Measurements from ENCODE around the gene GRB10. TPM values are rescaled to one million over a fixed set of nuclear protein-coding genes. Genes with fewer than 3 reads are reported as not detected.

GRB10 gene
- total and polyA plus RNA-seq, 9 donors = 10.7 to 18.9 (median 12.2) TPM

DNA sequence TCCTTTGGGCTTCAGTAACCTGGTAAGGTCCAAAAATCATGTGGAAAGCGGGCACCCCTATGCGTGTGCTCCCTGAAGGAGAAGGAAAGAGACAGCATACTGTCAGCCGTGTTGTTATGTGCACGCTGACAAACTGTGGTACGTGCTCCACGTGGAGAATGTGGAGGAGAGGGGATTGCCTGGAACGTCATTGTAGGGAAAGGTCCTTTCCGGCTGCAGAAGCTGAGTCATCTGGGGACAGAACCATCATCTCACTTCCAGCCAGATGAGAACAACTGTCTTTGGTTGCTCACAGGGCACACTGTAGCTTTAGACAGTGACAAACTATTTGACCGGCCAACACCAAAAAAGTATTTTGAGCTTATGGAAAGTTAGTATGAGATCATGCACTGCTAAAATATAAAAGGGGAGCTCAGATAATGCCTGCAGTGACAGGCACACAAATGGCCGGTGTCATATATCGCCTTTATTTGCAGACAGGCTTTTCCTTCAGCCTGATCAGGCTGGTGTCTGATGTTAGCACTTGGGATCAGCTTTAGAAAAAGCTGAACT lies 38.8 kb upstream of the GRB10 start:
- H3K9me3 ChIP-seq (replicated peaks; ENCODE audit: control insufficient read depth, low read depth, low read length) = no peaks in the 10 kb centered on the region
- no peak overlapping the region for H3K27ac ChIP-seq (ENCODE audit: low read length)
- H3K4me3 ChIP-seq (ENCODE audit: low read length) = no peak overlapping the region
- 60% methylated on average over 11 of the region's 11 CpGs for WGBS (ENCODE audit: insufficient coverage)
- H3K27me3 ChIP-seq (ENCODE audit: control insufficient read depth, insufficient read depth, low read length) = no peaks in the 10 kb centered on the region
- DNase-seq = no peak
- H3K36me3 ChIP-seq (ENCODE audit: control insufficient read depth, insufficient read depth, low read length) = no peaks in the 10 kb centered on the region
- no peaks in the 10 kb centered on the region for H3K4me1 ChIP-seq (ENCODE audit: control insufficient read depth, insufficient read depth, low read length)

DNA sequence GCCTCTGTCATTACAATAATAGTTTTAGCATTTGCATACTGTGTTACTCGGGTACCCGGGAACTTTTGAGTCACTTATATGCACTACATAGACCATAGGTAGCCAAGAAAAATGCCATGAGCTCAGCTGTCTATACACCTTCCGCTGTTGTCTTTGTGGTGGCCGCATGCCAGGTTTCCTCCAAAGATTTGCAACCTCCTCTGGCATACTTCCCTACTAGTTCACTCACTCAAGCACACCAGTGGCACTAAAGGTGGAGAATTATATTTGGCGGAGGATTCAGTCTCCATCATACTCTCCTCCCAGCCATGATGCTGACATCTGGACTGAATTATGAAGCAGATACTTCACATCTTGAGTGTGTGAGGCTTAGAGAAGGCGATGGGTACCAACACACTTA lies 35.6 kb upstream of the GRB10 start:
- H3K36me3 ChIP-seq (ENCODE audit: control insufficient read depth, insufficient read depth, low read length) = no peaks in the 10 kb centered on the region
- H3K27me3 ChIP-seq (ENCODE audit: control insufficient read depth, insufficient read depth, low read length) = no peaks in the 10 kb centered on the region
- DNase-seq = no peak
- no peaks in the 10 kb centered on the region for H3K9me3 ChIP-seq (replicated peaks; ENCODE audit: control insufficient read depth, low read depth, low read length)
- H3K4me1 ChIP-seq (ENCODE audit: control insufficient read depth, insufficient read depth, low read length) = no peaks in the 10 kb centered on the region
- H3K4me3 ChIP-seq (ENCODE audit: low read length) = no peak overlapping the region
- 63% methylated on average over 2 of the region's 6 CpGs for WGBS (ENCODE audit: insufficient coverage)
- H3K27ac ChIP-seq (ENCODE audit: low read length) = no peak overlapping the region

DNA sequence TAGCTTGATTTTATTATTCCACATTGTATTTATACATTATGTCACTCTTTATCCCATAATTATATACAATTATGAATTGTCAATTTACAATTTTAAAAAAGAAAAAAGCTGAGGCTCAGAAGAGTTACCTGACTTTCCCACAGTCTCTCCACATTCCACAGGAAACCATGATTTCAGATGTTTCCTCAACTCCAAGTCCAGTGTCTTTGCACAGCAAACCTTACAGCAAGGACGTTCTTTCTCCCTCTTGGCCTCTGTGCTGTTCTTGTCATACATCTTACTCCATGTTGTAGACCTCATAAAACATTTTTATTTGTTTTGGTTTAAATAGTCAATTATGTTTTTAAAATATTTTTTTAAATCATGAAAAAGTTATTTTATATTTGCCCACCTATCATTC lies 34.9 kb upstream of the GRB10 start:
- no peaks in the 10 kb centered on the region for H3K27me3 ChIP-seq (ENCODE audit: control insufficient read depth, insufficient read depth, low read length)
- H3K9me3 ChIP-seq (replicated peaks; ENCODE audit: control insufficient read depth, low read depth, low read length) = no peaks in the 10 kb centered on the region
- WGBS (ENCODE audit: insufficient coverage) = no CpG with 5 or more reads among the region's 1 CpG
- H3K27ac ChIP-seq (ENCODE audit: low read length) = no peak overlapping the region
- H3K4me3 ChIP-seq (ENCODE audit: low read length) = no peak overlapping the region
- peaks cover 6% of the 10 kb centered on the region for H3K4me1 ChIP-seq (ENCODE audit: control insufficient read depth, insufficient read depth, low read length)
- no peak for DNase-seq
- H3K36me3 ChIP-seq (ENCODE audit: control insufficient read depth, insufficient read depth, low read length) = no peaks in the 10 kb centered on the region

DNA sequence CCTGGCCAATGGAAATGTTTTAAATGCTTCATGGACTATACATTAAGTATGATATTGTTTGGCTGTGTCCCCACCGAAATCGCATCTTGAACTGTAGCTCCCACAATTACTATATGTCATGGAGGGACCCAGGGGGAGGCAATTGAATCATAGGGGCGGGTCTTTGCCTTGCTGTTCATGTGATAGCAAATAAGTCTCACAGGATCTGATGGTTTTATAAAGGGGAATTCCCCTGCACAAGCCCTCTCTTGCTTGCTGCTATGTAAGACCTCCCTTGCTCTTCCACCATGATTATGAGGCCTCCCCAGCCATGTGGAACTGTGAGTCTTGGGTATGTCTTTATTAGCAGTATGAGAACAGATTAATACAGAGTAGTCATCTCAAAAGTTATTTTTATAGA lies 32.4 kb upstream of the GRB10 start:
- WGBS (ENCODE audit: insufficient coverage) = no CpG with 5 or more reads among the region's 3 CpGs
- Histone ChIP-seq H3K36me3 (ENCODE audit: control insufficient read depth, insufficient read depth, low read length) (no peaks in the 10 kb centered on the region), H3K4me3 (ENCODE audit: low read length) (no peak overlapping the region), H3K9me3 (replicated peaks; ENCODE audit: control insufficient read depth, low read depth, low read length) (no peaks in the 10 kb centered on the region), H3K27me3 (ENCODE audit: control insufficient read depth, insufficient read depth, low read length) (peaks cover 2% of the 10 kb centered on the region), H3K27ac (ENCODE audit: low read length) (no peak overlapping the region), H3K4me1 (ENCODE audit: control insufficient read depth, insufficient read depth, low read length) (peaks cover 6% of the 10 kb centered on the region)
- no peak for DNase-seq

DNA sequence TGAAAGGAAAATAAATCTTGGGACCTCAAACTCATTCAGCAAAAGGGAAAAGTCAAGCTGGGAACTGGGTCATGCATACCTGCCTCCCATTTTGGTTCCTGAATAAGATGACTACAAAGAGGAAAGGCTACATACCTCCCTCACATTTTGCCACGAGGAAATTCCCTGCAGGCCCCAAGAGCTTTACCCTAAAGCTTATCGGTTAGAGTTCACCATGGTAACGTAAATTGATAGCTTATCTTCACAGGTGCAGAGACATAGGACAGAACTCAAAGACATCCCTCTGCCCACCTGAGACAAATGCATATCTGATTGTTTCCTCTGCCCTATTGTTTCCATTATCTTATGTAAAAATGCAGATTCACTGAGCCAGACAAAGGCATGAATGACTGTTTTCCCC lies 31.5 kb upstream of the GRB10 start:
- WGBS (ENCODE audit: insufficient coverage) = 47% methylated on average over 3 of the region's 3 CpGs
- H3K27me3 ChIP-seq (ENCODE audit: control insufficient read depth, insufficient read depth, low read length) = peaks cover 2% of the 10 kb centered on the region
- H3K9me3 ChIP-seq (replicated peaks; ENCODE audit: control insufficient read depth, low read depth, low read length) = no peaks in the 10 kb centered on the region
- DNase-seq = no peak
- H3K36me3 ChIP-seq (ENCODE audit: control insufficient read depth, insufficient read depth, low read length) = no peaks in the 10 kb centered on the region
- no peak overlapping the region for H3K27ac ChIP-seq (ENCODE audit: low read length)
- H3K4me3 ChIP-seq (ENCODE audit: low read length) = no peak overlapping the region
- peaks cover 6% of the 10 kb centered on the region for H3K4me1 ChIP-seq (ENCODE audit: control insufficient read depth, insufficient read depth, low read length)

DNA sequence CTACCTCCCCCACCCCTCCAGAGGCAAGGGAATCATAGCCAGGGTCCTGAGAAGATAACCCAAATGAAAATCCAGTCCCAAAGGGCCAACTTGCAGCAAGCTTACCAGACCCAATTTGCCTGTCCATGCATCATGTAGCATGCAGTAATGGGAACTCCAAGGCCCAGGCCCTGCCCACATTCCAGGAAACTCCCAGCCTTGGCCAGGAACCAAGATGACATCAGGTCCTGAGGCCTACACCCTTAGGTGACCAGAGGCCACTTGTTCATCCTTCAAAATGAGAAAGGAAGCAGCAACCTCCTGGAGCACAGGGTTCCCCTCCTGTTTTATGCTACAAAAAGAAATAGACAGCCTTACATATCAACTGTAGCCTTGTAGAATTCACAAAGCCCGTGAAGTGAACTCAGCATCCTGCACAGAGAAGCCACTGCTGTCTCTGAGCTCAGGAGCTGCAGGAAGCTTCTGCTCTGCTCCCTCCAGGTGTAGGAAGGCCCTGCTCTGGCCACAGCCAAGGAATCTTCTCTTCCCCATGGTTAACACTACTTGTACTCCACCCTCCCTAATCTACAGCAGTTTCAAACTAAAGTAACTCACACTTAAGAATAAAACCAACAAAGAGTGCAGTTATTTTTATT lies 30.3 kb upstream of the GRB10 start:
- no peaks in the 10 kb centered on the region for H3K36me3 ChIP-seq (ENCODE audit: control insufficient read depth, insufficient read depth, low read length)
- H3K9me3 ChIP-seq (replicated peaks; ENCODE audit: control insufficient read depth, low read depth, low read length) = no peaks in the 10 kb centered on the region
- no peak overlapping the region for H3K4me3 ChIP-seq (ENCODE audit: low read length)
- H3K27ac ChIP-seq (ENCODE audit: low read length) = peak overlapping the region; percentile 9
- peaks cover 2% of the 10 kb centered on the region for H3K27me3 ChIP-seq (ENCODE audit: control insufficient read depth, insufficient read depth, low read length)
- DNase-seq = peak; percentile 86
- WGBS (ENCODE audit: insufficient coverage) = 40% methylated on average over 1 of the region's 1 CpG
- peaks cover 6% of the 10 kb centered on the region for H3K4me1 ChIP-seq (ENCODE audit: control insufficient read depth, insufficient read depth, low read length)

DNA sequence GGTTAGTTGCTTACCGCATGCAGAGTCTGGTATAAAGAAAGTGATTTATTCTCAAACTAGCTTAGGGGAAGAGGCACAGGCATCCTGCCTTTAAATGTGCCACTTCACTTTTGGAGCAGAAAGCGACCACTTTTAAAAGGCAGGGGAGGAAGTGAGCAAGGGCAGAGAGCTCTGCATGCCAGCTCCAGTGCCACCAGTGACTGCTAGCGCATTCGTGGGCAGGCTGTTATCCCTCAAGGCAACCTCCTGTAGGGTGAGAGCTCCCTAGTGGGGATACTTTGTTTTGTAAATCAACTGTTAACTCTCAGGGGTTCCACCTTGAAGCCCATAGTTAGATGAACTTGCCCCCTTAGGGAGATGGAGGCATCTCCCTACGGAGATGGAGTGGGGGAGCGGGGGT lies 29.4 kb upstream of the GRB10 start:
- no peaks in the 10 kb centered on the region for H3K36me3 ChIP-seq (ENCODE audit: control insufficient read depth, insufficient read depth, low read length)
- peaks cover 2% of the 10 kb centered on the region for H3K27me3 ChIP-seq (ENCODE audit: control insufficient read depth, insufficient read depth, low read length)
- no peak for DNase-seq
- no peaks in the 10 kb centered on the region for H3K9me3 ChIP-seq (replicated peaks; ENCODE audit: control insufficient read depth, low read depth, low read length)
- H3K27ac ChIP-seq (ENCODE audit: low read length) = no peak overlapping the region
- 72% methylated on average over 2 of the region's 6 CpGs for WGBS (ENCODE audit: insufficient coverage)
- peaks cover 6% of the 10 kb centered on the region for H3K4me1 ChIP-seq (ENCODE audit: control insufficient read depth, insufficient read depth, low read length)
- no peak overlapping the region for H3K4me3 ChIP-seq (ENCODE audit: low read length)

DNA sequence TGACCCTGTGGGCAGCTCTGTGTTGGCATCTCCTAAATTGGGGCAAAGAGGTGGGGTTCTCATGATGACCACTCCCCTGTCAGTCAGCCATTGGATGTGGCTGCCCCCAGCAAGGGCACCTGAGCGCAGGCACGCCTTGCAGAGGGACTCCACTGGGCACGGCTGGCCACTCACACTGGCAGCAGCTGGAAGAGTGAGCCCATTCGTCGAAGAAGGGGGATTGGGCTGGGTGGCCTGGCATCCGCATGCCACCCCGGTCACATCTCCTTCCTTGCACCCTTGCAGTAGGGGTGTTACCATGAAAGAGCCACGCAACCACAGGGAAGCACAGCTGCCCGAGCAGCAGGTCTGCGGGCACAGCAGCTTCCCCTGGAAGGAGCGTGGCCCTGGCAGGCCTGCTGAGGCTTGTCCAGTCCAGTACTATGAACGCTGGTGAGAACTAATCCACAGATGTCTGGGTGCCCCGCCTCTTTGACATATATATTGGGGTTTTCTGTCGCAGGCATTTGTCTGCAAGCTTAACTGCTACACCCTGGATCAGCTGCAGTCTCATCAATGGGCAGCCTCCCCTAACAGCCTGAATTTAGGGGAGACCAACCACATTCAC lies 25.7 kb upstream of the GRB10 start:
- 82% methylated on average over 10 of the region's 14 CpGs for WGBS (ENCODE audit: insufficient coverage)
- H3K27me3 ChIP-seq (ENCODE audit: control insufficient read depth, insufficient read depth, low read length) = peaks cover 2% of the 10 kb centered on the region
- H3K27ac ChIP-seq (ENCODE audit: low read length) = no peak overlapping the region
- H3K36me3 ChIP-seq (ENCODE audit: control insufficient read depth, insufficient read depth, low read length) = no peaks in the 10 kb centered on the region
- H3K4me3 ChIP-seq (ENCODE audit: low read length) = no peak overlapping the region
- H3K9me3 ChIP-seq (replicated peaks; ENCODE audit: control insufficient read depth, low read depth, low read length) = no peaks in the 10 kb centered on the region
- H3K4me1 ChIP-seq (ENCODE audit: control insufficient read depth, insufficient read depth, low read length) = peaks cover 6% of the 10 kb centered on the region
- DNase-seq = no peak

DNA sequence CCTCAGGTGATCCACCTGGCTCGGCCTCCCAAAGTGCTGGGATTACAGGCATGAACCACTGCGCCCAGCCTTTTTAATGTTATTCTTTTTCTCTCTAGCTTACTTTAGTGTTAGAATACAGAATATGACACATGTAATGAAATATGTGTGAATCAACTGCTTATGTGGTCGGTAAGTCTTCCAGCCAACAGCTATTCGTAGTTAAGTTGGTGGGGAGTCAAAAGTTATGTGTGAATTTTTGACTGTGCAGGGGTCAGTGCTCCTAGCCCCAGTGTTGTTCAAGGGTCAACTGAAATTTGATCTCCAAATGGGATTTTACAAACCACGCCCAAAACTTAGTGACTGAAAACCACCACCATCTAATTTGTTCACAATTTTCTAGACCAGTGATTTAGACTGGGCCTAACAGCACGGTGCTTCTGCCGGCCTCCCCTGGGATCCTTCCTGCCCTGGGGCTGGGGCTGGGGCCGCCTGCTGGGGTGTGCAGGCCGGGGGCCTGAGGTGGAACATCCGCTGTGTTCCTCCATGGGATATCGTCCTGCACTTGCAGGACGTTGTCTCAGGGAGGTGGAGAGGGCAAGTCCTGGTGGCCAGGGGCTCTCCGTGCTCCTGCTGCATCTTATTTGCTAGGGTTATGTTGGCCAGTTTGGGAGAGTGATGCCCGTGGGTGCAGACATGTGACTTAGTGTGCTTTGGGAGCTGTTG lies 24.5 kb upstream of the GRB10 start:
- no peaks in the 10 kb centered on the region for H3K36me3 ChIP-seq (ENCODE audit: control insufficient read depth, insufficient read depth, low read length)
- no peaks in the 10 kb centered on the region for H3K4me1 ChIP-seq (ENCODE audit: control insufficient read depth, insufficient read depth, low read length)
- peaks cover 2% of the 10 kb centered on the region for H3K27me3 ChIP-seq (ENCODE audit: control insufficient read depth, insufficient read depth, low read length)
- no peak overlapping the region for H3K27ac ChIP-seq (ENCODE audit: low read length)
- no peaks in the 10 kb centered on the region for H3K9me3 ChIP-seq (replicated peaks; ENCODE audit: control insufficient read depth, low read depth, low read length)
- DNase-seq = no peak
- H3K4me3 ChIP-seq (ENCODE audit: low read length) = no peak overlapping the region
- 60% methylated on average over 6 of the region's 14 CpGs for WGBS (ENCODE audit: insufficient coverage)

DNA sequence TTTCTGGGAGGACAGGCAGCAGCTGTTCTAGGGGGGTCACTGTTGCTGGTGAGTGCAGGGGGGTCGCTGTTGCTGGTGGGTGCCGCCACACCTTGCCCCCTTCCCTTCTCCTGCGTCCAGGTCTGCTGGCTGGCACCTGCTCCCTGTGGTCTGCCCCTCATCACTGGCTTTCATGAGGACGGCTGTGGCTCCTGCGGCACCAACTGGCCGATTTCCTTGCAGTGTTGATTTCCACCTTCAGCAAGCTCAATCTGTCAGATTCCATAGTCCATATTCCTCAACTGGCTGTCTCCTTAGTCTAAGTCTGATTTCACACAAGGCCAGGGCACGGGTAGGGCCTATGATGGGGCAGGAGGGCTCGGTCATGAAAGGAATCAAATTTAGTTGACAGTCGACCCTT lies 23.4 kb upstream of the GRB10 start:
- Histone ChIP-seq H3K4me3 (ENCODE audit: low read length) (no peak overlapping the region), H3K9me3 (replicated peaks; ENCODE audit: control insufficient read depth, low read depth, low read length) (no peaks in the 10 kb centered on the region), H3K36me3 (ENCODE audit: control insufficient read depth, insufficient read depth, low read length) (no peaks in the 10 kb centered on the region), H3K27me3 (ENCODE audit: control insufficient read depth, insufficient read depth, low read length) (peaks cover 2% of the 10 kb centered on the region), H3K4me1 (ENCODE audit: control insufficient read depth, insufficient read depth, low read length) (no peaks in the 10 kb centered on the region), H3K27ac (ENCODE audit: low read length) (no peak overlapping the region)
- WGBS (ENCODE audit: insufficient coverage) = 65% methylated on average over 5 of the region's 9 CpGs
- no peak for DNase-seq

Data from muscle of leg (tissue), 11 donors.